Stimulated activated CD4-positive, alpha-beta T cell treated with anti-CD3 and anti-CD28 coated beads, Interleukin-1b, Interleukin-23, amount 100 ng/mL, for 4 hours (primary cell): Measurements from ENCODE around the gene GBF1.
"Not testable (repeated sequence)": the region's sequence is repeated elsewhere in the genome, so short reads cannot be mapped to it uniquely, and the experiment has no call there.

Source experiments
- DNase-seq, 2 donors: peaks; one replicate each; pipeline ENCODE4 v3.0.0-alpha.2; 2020; ENCODE audit warnings: low read depth in 2 of 2

GBF1 gene

DNA sequence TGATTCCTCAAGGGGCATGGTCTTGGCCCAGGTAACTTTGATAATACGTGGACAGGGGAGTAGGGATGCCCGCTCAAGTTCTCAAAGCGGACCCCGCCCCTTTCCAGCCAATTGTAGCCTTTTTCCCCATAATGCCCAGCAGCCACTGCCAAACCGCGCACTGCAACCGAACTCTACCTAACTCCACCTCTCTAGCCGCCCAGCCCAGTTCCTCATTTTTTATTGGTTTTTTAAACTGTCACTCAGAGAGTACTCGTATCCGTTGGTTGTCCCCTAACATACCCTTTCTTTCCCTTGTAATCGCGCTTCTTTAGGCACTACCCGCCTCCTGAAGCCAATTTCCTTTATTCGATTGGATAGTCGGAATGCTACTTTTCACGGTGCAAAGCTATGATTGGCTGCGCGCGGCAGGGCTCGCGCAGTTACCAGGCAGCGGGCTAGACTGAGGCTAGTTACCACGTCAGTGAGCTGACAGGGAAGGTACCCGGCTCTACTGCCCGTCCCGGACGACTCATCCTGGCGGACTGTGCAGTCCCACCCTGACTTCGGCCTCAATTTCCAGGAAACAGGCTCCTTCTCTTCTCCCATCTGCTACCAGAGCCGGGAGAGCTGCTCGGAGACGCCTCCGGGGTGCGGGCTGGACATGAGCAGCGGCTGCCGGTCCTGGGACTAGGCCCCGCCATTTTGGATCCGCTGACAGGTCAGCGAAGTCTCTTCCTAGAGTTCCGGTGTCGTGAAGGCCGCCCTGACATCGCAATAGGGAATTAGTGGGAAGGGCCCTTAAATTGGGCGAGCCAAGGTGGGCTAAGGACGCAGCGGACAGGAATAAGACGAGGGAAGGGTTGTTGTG, at the start of gene GBF1:
TSS of gene GBF1 (plus strand) at position 451 of the 850 bp plus-strand sequence. CDS start 13,407 bp downstream, outside the sequence.
- DNase-seq = peak; percentile 73

DNA sequence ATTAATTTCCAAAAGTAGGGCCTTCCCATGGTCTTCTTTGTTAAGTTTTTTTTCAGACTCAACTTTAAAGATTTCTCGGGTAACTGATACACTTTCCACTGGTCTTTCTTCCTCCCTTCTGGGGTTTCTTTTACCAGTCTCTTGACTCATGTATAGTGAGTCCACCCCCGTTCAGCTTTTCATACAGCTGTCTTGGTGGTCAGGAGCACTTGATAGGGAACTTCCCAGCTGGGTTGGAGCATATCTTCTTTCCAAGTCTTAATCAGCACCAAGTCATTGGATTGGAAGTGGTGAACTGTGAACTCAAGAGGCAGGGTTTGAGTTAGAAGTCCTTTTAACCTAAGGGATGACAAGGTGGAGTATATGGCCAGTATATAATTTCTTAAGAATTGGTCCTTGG, 48.4 kb upstream of the GBF1 start:
- DNase-seq = no peak

- DNase-seq = no peak
These were observed 47.3 kb upstream of the GBF1 start for GRCh38 chr10:102198027-102198426.

DNA sequence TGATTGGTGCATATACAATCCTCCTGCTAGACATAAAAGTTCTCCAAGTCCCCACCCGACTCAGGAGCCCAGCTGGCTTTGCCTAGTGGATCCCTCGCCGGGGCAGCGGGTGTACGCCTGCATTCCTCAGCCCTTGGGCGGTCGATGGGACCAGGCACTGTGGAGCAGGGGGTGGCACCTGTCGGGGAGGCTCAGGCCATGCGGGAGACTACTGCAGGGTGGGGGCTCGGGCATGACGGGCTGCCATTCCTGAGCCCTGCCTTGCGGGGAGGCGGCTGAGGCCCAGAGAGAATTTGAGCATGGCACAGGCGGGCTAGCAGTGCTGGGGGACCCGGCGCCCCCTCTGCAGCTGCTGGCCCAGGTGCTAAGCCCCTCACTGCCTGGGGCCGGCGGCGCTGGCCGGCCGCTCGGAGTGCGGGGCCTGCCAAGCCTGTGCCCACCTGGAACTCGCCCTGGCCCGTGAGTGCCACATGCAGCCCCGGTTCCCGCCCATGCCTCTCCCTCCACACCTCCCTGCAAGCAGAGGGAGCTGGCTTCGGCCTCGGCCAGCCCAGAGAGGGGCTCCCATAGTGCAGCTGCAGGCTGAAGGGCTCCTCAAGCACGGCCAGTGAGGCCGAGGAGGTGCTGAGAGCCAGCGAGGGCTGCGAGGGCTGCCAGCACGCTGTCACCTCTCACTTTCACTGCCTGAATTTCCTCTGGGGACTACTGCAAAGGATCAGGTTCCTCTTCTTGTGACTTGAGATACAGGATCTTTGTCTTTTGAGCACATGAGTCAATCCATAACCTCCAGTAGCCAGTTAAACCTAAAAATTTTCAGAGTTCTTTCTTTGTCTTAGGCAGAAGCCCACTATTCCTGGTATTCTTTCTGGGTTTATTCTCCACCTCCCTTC, 44.3 kb upstream of the GBF1 start:
- DNase-seq = no peak

GRCh38 chr10:102202386-102202785, 42.9 kb upstream of the GBF1 start:
- no peak for DNase-seq

DNA sequence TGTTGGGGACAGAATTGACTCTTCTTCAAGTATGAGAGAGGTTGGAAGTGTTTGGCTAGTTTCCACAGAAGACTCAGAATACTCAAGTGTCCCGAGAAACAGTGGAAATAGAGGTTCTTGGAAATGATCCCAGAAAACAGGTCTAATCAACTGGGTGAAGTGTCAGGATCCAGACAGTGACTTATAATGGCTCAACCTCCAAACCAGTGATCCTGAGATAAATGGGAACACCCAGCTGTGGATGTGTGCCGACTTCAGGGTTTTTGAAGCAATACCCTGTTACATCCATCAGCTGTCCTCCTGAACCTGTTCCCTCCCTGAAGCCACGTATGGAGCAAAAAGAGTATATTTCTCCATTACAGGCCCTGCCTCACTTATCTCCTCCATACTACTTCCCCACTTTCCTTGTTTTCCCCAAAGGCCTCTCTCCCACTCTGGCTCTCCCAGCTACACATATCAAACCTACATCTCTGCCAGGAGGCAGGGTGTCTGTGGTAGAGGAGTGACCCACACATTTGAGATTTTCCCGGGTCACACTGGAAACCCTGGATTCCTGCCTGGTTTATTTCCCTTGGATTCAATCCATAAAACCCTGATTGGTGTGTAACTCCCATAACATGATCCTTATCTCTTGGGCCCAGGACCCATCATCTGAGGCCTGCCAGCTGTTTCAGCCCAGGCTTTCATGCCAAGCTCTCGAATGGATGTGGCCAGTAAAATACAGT, 36.9 kb upstream of the GBF1 start:
- DNase-seq = no peak

- no peak for DNase-seq
These were observed 33.6 kb upstream of the GBF1 start for GRCh38 chr10:102211615-102212299.

- not testable (repeated sequence) for DNase-seq
These were observed 31.7 kb upstream of the GBF1 start for GRCh38 chr10:102213599-102213998.

- no peak for DNase-seq
These were observed 26.0 kb upstream of the GBF1 start for GRCh38 chr10:102219370-102219769.

- no peak for DNase-seq
These were observed 24.7 kb upstream of the GBF1 start for GRCh38 chr10:102220612-102221011.

- DNase-seq = no peak
These were observed 22.5 kb upstream of the GBF1 start for GRCh38 chr10:102222797-102223196.

DNA sequence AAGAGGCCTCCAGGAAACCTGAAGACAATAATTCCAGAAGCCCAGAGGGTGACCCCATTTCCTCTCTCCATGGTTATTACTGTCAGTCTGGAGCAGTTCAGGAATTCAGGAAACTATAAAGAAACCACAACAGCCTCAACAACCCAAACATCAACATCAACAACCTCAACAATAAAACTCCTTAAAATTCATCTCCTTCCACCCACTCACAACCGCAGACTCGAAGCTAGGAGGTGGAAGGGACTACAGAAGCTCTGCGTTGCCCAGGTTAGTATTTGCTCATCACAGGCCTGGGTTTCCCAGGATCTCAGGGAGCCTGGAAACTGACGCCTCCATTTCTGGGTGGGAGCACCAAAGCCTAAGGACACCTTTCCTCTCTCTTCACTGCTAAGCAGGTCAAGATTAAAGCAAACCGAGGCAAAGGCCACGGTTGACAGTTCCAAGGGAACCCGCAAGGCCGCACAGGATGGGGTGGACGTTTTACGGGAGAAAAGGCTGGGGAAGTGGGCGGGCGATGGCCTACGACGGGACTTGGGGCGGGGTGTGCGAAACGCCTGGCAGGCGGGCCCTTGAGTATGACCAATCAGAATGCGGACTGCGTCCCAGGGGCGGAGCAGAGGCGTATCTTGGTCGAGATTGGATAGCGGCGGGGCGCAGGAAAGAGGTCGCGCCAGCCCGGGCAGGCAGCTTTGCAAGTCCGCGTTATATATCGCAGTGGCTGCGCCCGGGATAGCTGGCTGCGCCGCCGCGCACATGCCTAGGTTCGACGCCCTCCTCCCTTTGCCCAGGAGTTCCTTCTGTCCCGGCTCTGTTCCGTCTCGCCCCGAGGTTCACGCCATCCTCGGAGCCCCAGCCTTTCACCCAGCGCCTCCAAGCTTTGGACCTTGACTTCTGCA, 19.4 kb upstream of the GBF1 start, which contains the start of gene ELOVL3:
TSS of gene ELOVL3 (plus strand) at position 654 of the 896 bp plus-strand sequence. CDS start 250 bp downstream, outside the sequence.
- DNase-seq = peak; percentile 65 to 73

DNA sequence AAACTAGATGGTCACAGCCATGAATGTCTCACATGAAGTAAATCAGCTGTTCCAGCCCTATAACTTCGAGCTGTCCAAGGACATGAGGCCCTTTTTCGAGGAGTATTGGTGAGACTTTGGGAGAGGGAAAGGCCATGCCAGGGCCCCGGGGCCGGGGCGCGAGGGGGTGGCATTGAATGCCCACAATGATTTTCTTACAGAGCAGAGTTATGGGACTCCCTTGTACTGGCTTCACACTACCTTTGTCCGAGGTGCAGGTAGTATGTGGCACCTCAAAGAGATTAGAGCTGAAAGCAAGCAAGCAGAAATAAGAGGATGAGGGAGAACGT, 18.8 kb upstream of the GBF1 start:
- DNase-seq = no peak

DNA sequence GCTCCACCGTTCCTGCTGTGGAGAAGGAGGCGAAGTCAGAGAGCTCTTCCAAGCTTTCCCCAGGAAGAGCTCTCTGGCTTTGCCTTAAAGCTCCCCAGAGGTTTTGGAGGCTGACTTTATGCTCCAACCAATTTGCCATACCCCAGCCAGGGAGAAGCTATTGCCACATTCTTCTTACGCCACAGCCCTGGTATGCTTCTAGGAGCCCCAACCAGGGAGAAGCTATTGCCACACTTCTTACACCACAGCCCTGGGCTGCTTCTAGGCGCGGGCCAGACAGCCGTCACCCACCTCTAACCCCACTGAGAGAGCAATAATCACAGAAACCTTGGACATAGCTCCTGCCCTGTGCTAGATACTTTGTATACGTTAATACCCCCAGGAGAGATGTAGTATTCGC, 18.3 kb upstream of the GBF1 start:
- no peak for DNase-seq

DNA sequence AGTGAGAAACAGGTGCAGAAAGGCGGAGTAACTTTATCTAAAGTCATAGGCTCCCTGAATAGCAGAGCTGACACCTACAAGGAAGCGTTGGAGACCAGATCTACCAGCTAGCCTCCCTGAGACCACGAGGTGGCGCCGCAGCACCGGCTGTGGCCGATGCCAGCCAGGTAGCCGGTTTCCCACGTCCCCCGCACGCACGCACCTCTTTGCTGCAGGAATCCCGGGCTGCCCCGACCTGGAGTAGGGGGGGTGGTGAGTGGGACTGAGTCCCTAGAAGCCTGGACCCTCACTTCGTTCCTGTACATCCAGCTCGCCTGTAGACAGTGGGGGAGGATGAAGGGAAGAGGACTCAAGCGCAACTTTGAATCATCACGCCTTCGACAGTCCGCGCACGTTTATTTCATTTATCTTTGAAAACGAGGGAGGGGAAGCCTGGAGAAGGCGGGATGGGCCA, 15.5 kb upstream of the GBF1 start:
- DNase-seq = peak; percentile 75 to 85

DNA sequence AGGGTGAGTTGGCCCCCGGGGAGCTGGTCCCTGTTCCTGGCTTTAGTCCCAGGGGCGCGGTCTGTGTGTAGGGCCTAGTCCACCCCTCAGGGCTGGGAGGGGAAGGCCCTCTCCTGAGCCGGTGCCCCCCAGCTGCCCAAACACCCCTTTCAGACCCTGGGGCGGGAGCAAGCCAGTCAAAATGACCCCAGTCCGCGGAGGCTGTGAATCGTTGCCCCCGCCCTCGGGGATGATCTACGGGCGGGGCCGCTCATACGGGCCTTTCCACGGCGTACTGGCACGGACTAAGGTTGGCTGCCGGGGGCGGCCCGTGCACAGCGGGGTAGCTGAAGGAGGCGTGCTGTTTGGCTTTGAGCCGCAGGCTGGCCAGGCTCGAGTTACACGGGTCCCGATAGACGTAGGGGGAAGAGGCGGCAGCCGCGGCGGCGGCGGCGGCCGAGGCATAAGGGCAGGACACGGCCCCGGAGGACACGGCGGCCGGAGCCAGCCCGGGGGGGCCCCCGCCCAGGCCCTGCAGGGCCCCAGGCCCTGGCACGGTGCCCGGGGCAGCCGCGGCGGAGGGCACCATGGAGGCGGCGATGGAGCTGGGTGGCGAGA, 15.0 kb upstream of the GBF1 start:
- DNase-seq = peak in 1 of 2 donors; percentile 23

- peak in 1 of 2 donors; percentile 34 for DNase-seq
These were observed 14.4 kb upstream of the GBF1 start for GRCh38 chr10:102230861-102231356.

- DNase-seq = peak; percentile 58 to 71
These were observed 13.7 kb upstream of the GBF1 start for GRCh38 chr10:102231357-102232318.
